ENCODE results near the gene XNDC1N. TPM values are rescaled to one million over a fixed set of nuclear protein-coding genes. Genes with fewer than 3 reads are reported as not detected.

XNDC1N gene
- total and polyA plus RNA-seq, 2 of the 13 experiments (the other 11 are each of a cell fraction or from before 2014, with no cell fraction given): 3.4 to 7.5 TPM

DNA sequence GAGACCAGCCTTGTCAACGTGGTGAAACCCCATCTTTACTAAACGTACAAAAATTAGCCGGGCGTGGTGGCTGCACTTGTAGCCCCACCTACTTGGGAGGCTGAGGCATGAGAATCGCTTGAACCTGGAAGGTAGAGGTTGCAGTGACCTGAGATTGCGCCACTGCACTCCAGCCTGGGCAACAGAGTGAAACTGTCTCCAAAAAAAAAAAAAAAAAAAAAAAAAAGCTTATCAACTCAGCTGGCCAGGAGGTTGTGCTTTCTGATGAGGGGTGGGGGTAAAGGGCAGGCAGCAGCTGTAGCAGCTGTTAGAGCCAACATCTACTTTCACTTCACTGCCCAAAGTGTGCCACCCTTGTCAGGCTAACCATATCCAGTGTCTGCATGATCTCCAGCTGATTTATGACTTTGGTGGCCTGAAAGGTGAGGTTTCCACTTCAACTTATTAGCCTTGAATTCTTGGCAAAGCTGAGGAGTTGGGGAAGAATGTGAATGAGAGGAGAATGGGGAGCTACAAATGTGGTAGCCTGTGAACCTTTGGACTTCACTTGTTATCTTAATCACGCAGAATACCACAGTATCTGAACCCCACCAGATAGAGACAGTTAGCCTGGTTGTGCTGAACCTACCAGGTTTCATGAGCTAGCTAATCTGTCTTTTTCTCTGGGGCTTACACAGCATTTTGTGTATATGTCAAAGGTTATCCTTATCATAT lies 20.1 kb upstream of the XNDC1N start (continued):
- TF ChIP-seq ZNF234 (CRISPR knock-in tag; conservative IDR thresholded peaks at IDR 0.05): no peak
- no peak for TF ChIP-seq FOXP1 (IDR thresholded peaks at IDR 0.05)
- TF ChIP-seq FOXP1 (CRISPR knock-in tag; IDR thresholded peaks at IDR 0.05): no peak
- TF ChIP-seq, protein P1, sequence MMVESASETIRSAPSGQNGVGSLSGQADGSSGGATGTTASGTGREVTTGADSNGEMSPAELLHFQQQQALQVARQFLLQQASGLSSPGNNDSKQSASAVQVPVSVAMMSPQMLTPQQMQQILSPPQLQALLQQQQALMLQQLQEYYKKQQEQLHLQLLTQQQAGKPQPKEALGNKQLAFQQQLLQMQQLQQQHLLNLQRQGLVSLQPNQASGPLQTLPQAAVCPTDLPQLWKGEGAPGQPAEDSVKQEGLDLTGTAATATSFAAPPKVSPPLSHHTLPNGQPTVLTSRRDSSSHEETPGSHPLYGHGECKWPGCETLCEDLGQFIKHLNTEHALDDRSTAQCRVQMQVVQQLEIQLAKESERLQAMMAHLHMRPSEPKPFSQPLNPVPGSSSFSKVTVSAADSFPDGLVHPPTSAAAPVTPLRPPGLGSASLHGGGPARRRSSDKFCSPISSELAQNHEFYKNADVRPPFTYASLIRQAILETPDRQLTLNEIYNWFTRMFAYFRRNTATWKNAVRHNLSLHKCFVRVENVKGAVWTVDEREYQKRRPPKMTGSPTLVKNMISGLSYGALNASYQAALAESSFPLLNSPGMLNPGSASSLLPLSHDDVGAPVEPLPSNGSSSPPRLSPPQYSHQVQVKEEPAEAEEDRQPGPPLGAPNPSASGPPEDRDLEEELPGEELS (CRISPR knock-in tag; IDR thresholded peaks at IDR 0.05): no peak; the same call in 1 of the 2 replicates
- peak; percentile 42; the same call in 1 of the 2 replicates for TF ChIP-seq ZNF460 (CRISPR knock-in tag; IDR thresholded peaks at IDR 0.05; ENCODE audit: borderline replicate concordance)
- TF ChIP-seq SOX6 (IDR thresholded peaks at IDR 0.05): no peak
- peak; percentile 45; the same call in 1 of the 2 replicates for TF ChIP-seq SOX6 (CRISPR knock-in tag; IDR thresholded peaks at IDR 0.05)
- 0 out of 2 replicates have a peak, but pooled peaks have one; percentile 35 for TF ChIP-seq ZBTB42 (CRISPR knock-in tag; IDR thresholded peaks at IDR 0.05)
- TF ChIP-seq ZMYM3 (CRISPR knock-in tag; IDR thresholded peaks at IDR 0.05): peak; percentile 94
- TF ChIP-seq, protein P2, sequence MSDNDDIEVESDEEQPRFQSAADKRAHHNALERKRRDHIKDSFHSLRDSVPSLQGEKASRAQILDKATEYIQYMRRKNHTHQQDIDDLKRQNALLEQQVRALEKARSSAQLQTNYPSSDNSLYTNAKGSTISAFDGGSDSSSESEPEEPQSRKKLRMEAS (IDR thresholded peaks at IDR 0.05): peak; percentile 46
- TF ChIP-seq XBP1 (CRISPR knock-in tag; IDR thresholded peaks at IDR 0.05): no peak
- no peak for TF ChIP-seq RBM39 (IDR thresholded peaks at IDR 0.05; ENCODE audit: low read depth, low read length, poor library complexity, severe bottlenecking)
- no peak for TF ChIP-seq ETV6 (CRISPR knock-in tag; conservative IDR thresholded peaks at IDR 0.05)
- TF ChIP-seq SCMH1 (CRISPR knock-in tag; IDR thresholded peaks at IDR 0.05; ENCODE audit: borderline replicate concordance): no peak
- peak; percentile 25; the same call in 1 of the 2 replicates for TF ChIP-seq YEATS4 (CRISPR knock-in tag; IDR thresholded peaks at IDR 0.05; ENCODE audit: borderline replicate concordance)
- TF ChIP-seq FOXC1 (CRISPR knock-in tag; IDR thresholded peaks at IDR 0.05; ENCODE audit: borderline replicate concordance): no peak
- TF ChIP-seq, protein P3, sequence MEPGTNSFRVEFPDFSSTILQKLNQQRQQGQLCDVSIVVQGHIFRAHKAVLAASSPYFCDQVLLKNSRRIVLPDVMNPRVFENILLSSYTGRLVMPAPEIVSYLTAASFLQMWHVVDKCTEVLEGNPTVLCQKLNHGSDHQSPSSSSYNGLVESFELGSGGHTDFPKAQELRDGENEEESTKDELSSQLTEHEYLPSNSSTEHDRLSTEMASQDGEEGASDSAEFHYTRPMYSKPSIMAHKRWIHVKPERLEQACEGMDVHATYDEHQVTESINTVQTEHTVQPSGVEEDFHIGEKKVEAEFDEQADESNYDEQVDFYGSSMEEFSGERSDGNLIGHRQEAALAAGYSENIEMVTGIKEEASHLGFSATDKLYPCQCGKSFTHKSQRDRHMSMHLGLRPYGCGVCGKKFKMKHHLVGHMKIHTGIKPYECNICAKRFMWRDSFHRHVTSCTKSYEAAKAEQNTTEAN (CRISPR knock-in tag; conservative IDR thresholded peaks at IDR 0.05): 0 out of 2 replicates have a peak, but pooled peaks have one; percentile 18
- TF ChIP-seq, protein P4, sequence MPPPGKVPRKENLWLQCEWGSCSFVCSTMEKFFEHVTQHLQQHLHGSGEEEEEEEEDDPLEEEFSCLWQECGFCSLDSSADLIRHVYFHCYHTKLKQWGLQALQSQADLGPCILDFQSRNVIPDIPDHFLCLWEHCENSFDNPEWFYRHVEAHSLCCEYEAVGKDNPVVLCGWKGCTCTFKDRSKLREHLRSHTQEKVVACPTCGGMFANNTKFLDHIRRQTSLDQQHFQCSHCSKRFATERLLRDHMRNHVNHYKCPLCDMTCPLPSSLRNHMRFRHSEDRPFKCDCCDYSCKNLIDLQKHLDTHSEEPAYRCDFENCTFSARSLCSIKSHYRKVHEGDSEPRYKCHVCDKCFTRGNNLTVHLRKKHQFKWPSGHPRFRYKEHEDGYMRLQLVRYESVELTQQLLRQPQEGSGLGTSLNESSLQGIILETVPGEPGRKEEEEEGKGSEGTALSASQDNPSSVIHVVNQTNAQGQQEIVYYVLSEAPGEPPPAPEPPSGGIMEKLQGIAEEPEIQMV (CRISPR knock-in tag; IDR thresholded peaks at IDR 0.05; ENCODE audit: low read depth): no peak
- peak; percentile 60; the same call in 1 of the 2 replicates for TF ChIP-seq NCOR1 (IDR thresholded peaks at IDR 0.05; ENCODE audit: borderline replicate concordance, low read length)
- TF ChIP-seq EED (CRISPR knock-in tag; IDR thresholded peaks at IDR 0.05): no peak
- peak; percentile 63 for TF ChIP-seq PTBP1 (IDR thresholded peaks at IDR 0.05; ENCODE audit: low read depth, low read length, poor library complexity, severe bottlenecking)
- TF ChIP-seq THAP11 (CRISPR knock-in tag; IDR thresholded peaks at IDR 0.05): no peak
- no peak for TF ChIP-seq RAD51 (IDR thresholded peaks at IDR 0.05; ENCODE audit: borderline replicate concordance)
- peak; percentile 85 for TF ChIP-seq ZNF121 (CRISPR knock-in tag; IDR thresholded peaks at IDR 0.05)
- TF ChIP-seq MLLT10 (CRISPR knock-in tag; IDR thresholded peaks at IDR 0.05): no peak
- TF ChIP-seq ZNF343 (CRISPR knock-in tag; IDR thresholded peaks at IDR 0.05): no peak
- TF ChIP-seq FOXK1 (CRISPR knock-in tag; IDR thresholded peaks at IDR 0.05; ENCODE audit: borderline replicate concordance, low read depth): peak; percentile 13; the same call in 1 of the 2 replicates
- TF ChIP-seq DNMT1 (CRISPR knock-in tag; IDR thresholded peaks at IDR 0.05): no peak
